Gastrocnemius medialis (tissue), 4 donors: ENCODE results near the gene APBA2. TPM values are rescaled to one million over a fixed set of nuclear protein-coding genes. Genes with fewer than 3 reads are reported as not detected.

ENCODE experiments used
- ATAC-seq, 2 donors: fragments of 150-250 bp; one replicate each; pipeline ENCODE4 v1.9.1; 2016
- DNase-seq, 2 donors: peaks; one replicate each; pipeline ENCODE4 v3.0.0-alpha.2; 2019
- H3K27ac ChIP-seq, 4 donors: fragments of 200-600 bp; sonication (generic); 1 replicate in 1 of 4; 2 replicates in 3 of 4; pipeline ENCODE4 v1.5.1; 2016 to 2018; ENCODE audit warnings: mild to moderate bottlenecking in 2 of 4, moderate library complexity in 1 of 4
- H3K27me3 ChIP-seq, 3 donors: fragments of 200-600 bp; sonication (generic) in 2 of 3; 1 replicate in 1 of 3; 2 replicates in 2 of 3; pipeline versions ENCODE4 v1.5.1 to v1.6.0; 2016 to 2019; ENCODE audit warnings: mild to moderate bottlenecking in 1 of 3, moderate library complexity in 1 of 3
- H3K36me3 ChIP-seq, 2 donors: fragments of 200-600 bp; sonication (generic) in 1 of 2; one replicate each; pipeline ENCODE4 v1.5.1; 2017 to 2018
- H3K4me1 ChIP-seq, 2 donors: fragments of 200-600 bp; sonication (generic) in 1 of 2; one replicate each; pipeline ENCODE4 v1.5.1; 2016 to 2017; ENCODE audit warnings: mild to moderate bottlenecking in 2 of 2
- H3K4me3 ChIP-seq, 4 donors: fragments of 200-600 bp; sonication (generic) in 3 of 4; 1 replicate in 1 of 4; 2 replicates in 3 of 4; pipeline ENCODE4 v1.5.1; 2016 to 2019; ENCODE audit warnings: mild to moderate bottlenecking in 2 of 4
- H3K9me3 ChIP-seq, 3 donors: fragments of 200-600 bp; sonication (generic) in 2 of 3; 1 replicate in 1 of 3; 2 replicates in 2 of 3; pipeline ENCODE4 v1.5.1; 2016 to 2019
- CTCF ChIP-seq, 5 experiments: fragments of 450-650 bp in 3 of 5; fragments of 200-600 bp in 2 of 5; sonication (generic) in 2 of 5; IDR thresholded peaks in 4 of 5; conservative IDR thresholded peaks in 1 of 5; 1 replicate in 4 of 5; 2 replicates in 1 of 5; pipeline ENCODE4 v1.5.1; 2016 to 2019; ENCODE audit warnings: antibody characterized with exemption in 5 of 5, mild to moderate bottlenecking in 3 of 5, moderate library complexity in 3 of 5
- POLR2A ChIP-seq, 2 donors: fragments of 450-650 bp; IDR thresholded peaks; one replicate each; pipeline ENCODE4 v1.6.1; 2017; ENCODE audit warnings: antibody characterized with exemption in 2 of 2, mild to moderate bottlenecking in 2 of 2, moderate library complexity in 2 of 2
- in situ Hi-C, 4 donors: fragments of 200-750 bp; cut with MboI; loops; one replicate each; pipeline versions ENCODE4 v1.15.0 to v1.8.0; 2017; ENCODE audit warnings: low sequenced_read_pairs in 4 of 4
- intact Hi-C: fragments of 100-400 bp; cut with DNase I; formaldehyde crosslinking; loops from one replicate; pipeline ENCODE4 v1.15.1; 2023; ENCODE audit warnings: low total_unique reads
- total RNA-seq, 4 donors: library from RNA; depleted of rRNA; stranded (reverse); fragments of >200 nt; gene quantifications; one replicate each; pipeline versions ENCODE4 v1.1.0 to v1.2.3, GENCODE V29; 2016

APBA2 gene
- total RNA-seq, 4 donors from 2014 or later: 0.19 to 0.31 TPM; not detected in 2

DNA sequence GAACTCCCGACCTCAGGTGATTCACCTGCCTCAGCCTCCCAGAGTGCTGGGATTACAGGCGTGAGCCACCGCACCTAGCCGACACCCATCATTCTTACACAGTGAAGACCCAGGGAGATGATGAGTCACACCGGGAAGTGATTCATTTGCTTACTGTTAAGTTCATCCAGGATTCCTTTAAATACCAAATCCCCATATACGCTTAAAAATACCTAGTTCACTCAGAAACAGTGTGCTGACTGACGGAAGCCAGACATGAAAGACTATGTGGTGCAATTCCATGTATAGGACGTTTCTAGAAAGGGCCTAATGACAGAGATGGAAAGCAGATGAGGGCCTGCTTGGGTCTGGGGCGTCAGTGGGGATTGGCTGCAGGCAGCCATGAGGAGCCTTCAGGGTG is 75.2 kb downstream of the APBA2 start:
- DNase-seq (no peak), ATAC-seq (no peak)
- in situ Hi-C loops (no loop called here), intact Hi-C loops (no loop called here)
- no peak overlapping the region for H3K4me3 ChIP-seq
- no peaks in the 10 kb centered on the region for H3K27me3 ChIP-seq
- no peak overlapping the region for H3K27ac ChIP-seq
- no peaks in the 10 kb centered on the region for H3K36me3 ChIP-seq
- H3K9me3 ChIP-seq: no peaks in the 10 kb centered on the region
- TF ChIP-seq POLR2A (IDR thresholded peaks at IDR 0.05) (no peak), CTCF (IDR thresholded peaks at IDR 0.05 in 4 of 5, conservative IDR thresholded peaks at IDR 0.05 in 1 of 5) (no peak)
- no peaks in the 10 kb centered on the region for H3K4me1 ChIP-seq

DNA sequence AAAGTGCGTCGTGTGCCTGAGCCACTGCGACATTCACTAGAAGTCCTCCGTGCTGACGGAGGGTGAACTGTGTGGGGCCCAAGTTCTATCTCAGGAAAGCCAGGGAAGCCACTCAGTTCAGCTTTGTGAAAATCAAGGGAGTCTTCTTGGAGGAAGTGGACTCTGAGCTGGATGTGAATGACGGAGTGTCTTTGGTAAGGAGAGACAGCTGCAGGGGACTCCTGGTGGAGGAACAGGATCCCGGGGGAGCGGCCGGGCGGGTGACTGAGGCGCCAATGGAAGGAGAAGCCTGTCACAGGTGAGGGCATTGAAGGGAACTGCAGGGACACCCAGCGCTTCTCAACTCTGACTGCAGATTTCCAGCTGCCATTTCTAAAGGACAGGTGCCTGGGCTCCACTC is 75.6 kb downstream of the APBA2 start:
- TF ChIP-seq POLR2A (IDR thresholded peaks at IDR 0.05): no peak
- TF ChIP-seq CTCF (IDR thresholded peaks at IDR 0.05 in 4 of 5, conservative IDR thresholded peaks at IDR 0.05 in 1 of 5): no peak
- no peak for ATAC-seq
- intact Hi-C loops (no loop called here), in situ Hi-C loops (no loop called here)
- Histone ChIP-seq H3K9me3 (no peaks in the 10 kb centered on the region), H3K36me3 (no peaks in the 10 kb centered on the region), H3K4me1 (no peaks in the 10 kb centered on the region), H3K27me3 (no peaks in the 10 kb centered on the region), H3K27ac (no peak overlapping the region), H3K4me3 (no peak overlapping the region)
- DNase-seq: no peak

DNA sequence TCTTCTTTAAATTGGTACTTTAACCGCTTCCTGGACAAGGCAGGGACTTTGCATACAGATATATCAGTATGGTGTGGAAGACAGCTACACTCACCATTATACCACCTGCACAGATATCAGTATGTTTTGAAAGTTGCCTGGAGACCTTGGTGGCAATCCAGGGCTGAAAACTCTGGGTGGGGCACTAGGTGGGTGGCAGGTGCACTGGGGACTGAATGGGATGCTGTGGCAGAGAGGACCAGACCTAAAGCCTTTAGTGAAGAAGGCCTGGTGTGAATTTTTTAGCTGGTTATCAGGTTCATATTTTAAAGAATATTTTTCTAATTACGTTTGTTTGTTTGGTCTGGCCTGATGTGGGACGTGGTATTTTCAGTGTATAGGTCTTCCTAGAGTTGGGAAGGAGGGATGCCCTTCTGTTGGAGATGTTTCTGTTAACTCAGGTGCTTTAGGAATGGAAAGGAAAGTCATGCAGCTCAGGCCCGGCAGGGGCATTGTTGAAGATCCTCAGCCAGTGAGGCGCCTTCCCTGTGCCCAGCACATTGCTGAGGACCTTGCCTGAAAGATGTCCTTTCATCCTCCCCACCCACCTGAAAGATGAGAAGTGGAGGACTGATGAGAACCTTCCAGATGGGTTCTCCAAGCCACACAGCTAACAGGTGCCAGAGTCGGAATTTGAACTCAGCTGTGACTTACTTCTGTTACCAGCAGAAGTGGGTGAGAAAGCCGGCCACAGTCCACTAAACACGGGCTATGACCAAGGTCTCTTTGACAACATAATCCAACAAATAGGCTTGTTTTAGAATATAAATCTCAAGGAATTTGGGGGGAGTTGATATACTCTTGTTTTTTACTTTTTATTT is 77.3 kb downstream of the APBA2 start:
- Histone ChIP-seq H3K27me3 (no peaks in the 10 kb centered on the region), H3K36me3 (no peaks in the 10 kb centered on the region), H3K9me3 (no peaks in the 10 kb centered on the region), H3K4me1 (no peaks in the 10 kb centered on the region), H3K27ac (no peak overlapping the region), H3K4me3 (no peak overlapping the region)
- no peak for DNase-seq
- ATAC-seq: no peak
- TF ChIP-seq CTCF (IDR thresholded peaks at IDR 0.05 in 4 of 5, conservative IDR thresholded peaks at IDR 0.05 in 1 of 5): no peak
- no peak for TF ChIP-seq POLR2A (IDR thresholded peaks at IDR 0.05)
- in situ Hi-C loops (no loop called here), intact Hi-C loops (no loop called here)

GRCh38 chr15:28963711-28964081 is 77.9 kb downstream of the APBA2 start:
- in situ Hi-C loops (no loop called here), intact Hi-C loops (no loop called here)
- no peaks in the 10 kb centered on the region for H3K27me3 ChIP-seq

More at GRCh38 chr15:28963711-28964081, 77.9 kb downstream of the APBA2 start:
- no peak for TF ChIP-seq CTCF (IDR thresholded peaks at IDR 0.05 in 4 of 5, conservative IDR thresholded peaks at IDR 0.05 in 1 of 5)
- no peak for TF ChIP-seq POLR2A (IDR thresholded peaks at IDR 0.05)
- ATAC-seq (no peak), DNase-seq (no peak)
- no peak overlapping the region for H3K27ac ChIP-seq
- no peaks in the 10 kb centered on the region for H3K4me1 ChIP-seq
- no peaks in the 10 kb centered on the region for H3K36me3 ChIP-seq
- H3K9me3 ChIP-seq: no peaks in the 10 kb centered on the region
- no peak overlapping the region for H3K4me3 ChIP-seq
